Kasumi-1 (cell line): ENCODE measurements around the gene DMBT1.
"Not testable (repeated sequence)": the region's sequence is repeated elsewhere in the genome, so short reads cannot be mapped to it uniquely, and the experiment has no call there.

ENCODE experiments used
- DNase-seq, 2 experiments: peaks; one replicate each; lab custom pipeline; 2025; lab: John Stamatoyannopoulos, UW

Gene DMBT1

DNA sequence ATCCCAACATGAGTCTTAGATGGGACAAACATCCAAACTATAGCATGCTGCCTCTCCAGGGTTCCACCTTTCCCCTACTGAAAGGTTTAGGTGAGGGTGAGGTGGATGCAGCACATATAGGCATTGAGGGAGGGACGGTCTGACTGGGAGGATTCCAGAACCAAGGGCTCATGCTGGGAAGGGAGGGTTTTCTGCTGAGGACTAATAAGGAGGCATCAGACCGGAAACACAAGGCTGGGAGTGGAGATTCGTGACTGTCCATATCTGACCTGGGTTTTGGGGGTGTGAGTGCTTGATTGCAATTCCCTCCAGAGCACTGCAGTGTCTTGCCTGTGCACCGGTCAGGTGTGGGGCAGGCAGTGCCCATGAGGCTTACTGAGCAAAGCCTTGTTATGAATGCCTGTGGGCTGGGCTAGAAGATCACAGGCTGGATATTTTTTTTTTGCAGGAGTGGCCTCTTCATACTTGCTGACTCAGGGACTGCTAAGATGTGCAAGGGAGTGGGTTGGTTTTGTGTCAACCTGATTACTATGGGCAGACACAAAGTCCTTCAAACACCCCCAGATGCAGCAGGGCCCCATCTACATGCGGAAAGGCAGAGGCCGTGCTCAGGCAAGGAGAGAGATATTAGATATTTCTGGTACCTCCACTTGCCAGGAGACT, 26.7 kb downstream of the DMBT1 start:
- no peak for DNase-seq

DNA sequence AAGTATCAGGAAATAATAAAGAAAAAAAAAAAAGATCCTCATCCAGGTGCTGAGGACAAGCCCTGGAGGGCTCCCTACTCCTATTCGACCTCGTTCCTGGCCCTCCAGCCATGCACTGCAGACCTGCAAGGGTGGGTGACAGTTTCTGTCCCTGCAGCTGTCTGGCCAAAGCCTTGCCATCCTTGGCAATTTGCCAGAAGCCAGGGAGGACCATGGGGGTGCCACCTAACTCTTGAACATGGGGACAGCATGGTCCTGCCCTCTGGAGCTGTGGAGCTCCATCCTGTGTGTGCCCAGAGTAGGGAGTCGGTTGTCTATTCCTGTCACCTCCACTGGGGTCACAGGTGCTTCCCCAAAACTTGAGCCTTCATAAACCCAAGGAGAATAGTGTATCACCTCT, 27.8 kb downstream of the DMBT1 start:
- no peak for DNase-seq

DNA sequence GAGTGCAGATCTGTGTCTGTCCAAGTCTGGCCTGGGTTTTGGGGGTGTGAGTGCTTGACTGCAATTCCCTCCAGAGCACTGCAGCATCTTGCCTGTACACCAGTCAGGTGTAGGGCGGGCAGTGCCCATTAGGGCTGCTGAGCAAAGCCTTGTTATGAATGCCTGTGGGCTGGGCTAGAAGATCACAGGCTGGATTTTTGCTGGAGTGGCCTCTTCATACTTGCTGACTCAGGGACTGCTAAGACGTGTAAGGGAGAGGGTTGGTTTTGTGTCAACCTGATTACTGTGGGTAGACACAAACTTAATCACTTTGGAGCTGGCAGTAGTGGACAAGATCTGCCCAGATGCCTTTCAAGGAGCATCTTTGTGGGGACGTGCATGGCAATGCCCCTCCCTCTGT, 29.6 kb downstream of the DMBT1 start:
- DNase-seq, result no peak

DNA sequence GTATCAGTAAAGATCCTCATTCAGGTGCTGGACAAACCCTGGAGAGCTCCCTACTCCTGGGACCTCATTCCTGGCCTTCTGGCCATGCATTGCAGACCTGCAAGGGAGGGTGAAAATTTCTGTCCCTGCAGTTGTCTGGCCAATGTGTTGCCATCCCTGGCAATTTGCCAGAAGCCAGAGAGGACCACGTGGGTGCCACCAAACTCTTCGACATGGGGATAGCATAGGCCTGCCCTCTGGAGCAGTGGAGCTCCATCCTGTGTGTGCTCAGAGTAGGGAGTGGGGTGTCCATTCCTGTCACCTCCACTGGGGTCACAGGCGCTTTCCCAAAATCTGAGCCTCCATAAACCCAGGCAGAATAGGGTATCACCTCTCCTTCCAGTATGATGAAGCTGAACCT, 31.2 kb downstream of the DMBT1 start:
- DNase-seq, result no peak

DNA sequence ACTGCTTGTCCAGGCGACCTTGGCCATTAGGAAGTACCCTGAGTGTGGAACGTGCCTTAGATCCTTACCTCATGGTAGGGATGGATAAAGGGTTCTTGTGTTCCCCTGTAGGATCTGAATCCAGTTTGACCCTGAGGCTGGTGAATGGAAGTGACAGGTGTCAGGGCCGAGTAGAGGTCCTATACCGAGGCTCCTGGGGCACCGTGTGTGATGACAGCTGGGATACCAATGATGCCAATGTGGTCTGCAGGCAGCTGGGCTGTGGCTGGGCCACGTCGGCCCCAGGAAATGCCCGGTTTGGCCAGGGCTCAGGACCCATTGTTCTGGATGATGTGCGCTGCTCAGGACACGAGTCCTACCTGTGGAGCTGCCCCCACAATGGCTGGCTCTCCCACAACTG, 31.6 kb downstream of the DMBT1 start:
- DNase-seq, result no peak

DNA sequence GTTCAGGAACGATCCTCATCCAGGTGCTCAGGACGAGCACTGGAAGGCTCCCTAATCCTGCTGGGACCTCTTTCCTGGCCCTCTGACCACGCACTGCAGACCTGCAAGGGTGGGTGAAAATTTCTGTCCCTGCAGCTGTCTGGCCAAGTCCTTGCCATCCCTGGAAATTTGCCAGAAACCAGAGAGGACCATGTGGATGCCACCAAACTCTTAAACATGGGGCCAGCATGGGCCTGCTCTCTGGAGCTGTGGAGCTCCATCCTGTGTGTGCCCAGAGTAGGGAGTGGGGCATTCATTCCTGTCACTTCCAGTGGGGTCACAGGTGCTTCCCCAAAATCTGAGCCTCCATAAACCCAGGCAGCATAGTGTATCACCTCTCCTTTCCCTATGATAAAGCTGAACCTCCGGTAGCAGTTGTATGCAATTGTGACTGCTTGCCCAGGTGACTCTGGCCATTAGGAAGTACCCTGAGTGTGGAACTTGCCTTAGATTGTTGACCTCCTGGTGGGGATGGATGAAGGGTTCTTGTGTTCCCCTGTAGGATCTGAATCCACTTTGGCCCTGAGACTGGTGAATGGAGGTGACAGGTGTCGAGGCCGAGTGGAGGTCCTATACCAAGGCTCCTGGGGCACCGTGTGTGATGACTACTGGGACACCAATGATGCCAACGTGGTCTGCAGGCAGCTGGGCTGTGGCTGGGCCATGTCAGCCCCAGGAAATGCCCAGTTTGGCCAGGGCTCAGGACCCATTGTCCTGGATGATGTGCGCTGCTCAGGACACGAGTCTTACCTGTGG, 57.1 kb downstream of the DMBT1 start:
- DNase-seq, result no peak

DNA sequence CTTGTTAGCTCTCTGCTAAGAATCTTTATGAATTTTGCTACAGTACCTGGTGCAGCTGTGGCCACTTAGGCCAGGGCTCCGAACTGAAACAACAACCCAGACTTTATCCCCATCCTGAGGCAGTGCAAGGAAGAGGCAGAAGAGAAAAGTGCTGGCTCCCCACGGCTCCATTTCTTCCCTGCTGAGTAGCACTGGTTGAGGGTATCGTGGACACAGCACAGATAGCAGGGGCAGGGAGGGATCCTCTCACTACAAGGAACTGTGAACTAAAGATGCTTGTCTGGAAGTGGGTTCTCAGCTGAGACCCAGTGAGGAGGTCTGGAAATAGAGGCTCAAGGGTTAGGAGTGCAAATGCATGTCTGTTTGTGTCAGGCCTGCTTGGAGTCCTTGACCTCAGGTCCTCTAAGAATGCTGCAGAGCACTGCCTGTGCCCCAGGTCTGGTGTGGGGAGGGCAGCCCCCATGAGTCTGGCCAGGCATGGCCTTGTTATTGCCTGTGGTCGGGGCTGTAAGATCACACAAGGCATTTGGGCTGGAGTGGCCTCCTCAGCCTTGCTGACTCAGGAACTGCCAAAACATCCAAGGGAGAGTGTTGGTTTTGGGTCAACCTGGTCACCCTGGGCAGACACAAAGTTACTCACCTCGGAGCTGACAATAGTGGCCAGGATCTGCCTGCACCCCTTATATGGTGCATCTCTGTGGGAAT, 58.1 kb downstream of the DMBT1 start:
- no peak for DNase-seq

DNA sequence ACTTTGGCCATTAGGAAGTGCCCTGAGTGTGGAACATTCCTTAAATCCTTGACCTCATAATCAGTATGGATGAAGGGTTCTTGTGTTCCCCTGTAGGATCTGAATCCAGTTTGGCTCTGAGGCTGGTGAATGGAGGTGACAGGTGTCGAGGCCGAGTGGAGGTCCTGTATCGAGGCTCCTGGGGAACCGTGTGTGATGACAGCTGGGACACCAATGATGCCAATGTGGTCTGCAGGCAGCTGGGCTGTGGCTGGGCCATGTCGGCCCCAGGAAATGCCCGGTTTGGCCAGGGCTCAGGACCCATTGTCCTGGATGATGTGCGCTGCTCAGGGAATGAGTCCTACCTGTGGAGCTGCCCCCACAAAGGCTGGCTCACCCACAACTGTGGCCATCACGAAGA, 60.4 kb downstream of the DMBT1 start:
- not testable (repeated sequence) for DNase-seq

DNA sequence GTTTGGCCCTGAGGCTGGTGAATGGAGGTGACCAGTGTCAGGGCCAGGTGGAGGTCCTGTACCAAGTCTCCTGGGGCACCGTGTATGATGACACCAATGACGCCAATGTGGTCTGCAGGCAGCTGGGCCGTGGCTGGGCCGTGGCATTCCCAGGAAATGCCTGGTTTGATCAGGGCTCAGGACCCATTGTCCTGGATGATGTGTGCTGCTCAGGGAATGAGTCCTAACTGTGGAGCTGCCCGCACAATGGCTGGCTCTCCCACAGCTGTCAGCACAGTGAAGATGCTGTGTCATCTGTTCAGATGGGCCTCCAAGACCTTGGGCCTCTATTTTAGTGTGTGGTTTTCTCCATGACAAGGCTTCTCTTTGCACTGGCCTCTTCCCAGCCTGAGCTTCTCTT, 64.0 kb downstream of the DMBT1 start:
- DNase-seq, result no peak

DNA sequence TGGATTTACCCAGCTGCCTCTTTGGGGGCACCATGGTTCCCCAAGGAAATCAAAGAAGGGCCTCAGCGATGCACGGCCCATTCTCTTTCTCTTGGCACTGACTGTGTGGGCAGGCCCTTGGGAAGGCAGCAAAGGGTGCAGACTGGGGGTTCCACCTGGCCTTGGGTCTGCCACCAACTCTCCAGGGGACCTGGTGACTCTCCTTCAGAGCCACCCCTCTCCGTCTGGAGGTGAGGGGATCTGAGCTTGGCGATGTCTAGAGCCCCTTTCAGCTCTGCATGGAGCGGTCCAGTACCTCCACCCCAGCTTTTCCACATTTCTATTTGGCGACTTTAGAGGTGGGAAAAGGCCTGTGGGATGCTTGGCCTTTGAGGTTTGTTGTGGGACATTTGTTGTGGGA, 70.0 kb downstream of the DMBT1 start:
- no peak for DNase-seq

DNA sequence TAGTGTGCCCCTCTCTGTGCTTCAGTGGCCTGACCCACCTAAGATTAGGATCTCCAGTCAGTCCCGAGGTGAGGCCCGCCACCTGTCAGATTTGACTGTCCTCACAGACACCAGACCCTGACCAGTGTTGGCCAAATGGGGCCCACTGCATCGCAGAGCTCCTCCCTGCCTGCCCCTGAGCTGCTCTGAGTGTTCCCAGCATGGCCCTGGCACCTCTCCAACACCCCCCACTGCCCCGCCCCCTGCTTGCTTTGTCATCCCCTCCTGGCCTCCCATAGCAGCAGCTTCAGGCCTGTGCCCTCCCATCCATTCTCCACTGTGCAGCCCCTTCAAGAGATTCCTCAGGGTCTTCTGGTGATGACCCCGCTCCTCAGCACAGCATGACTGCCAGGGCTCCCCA, 71.5 kb downstream of the DMBT1 start:
- no peak for DNase-seq

DNA sequence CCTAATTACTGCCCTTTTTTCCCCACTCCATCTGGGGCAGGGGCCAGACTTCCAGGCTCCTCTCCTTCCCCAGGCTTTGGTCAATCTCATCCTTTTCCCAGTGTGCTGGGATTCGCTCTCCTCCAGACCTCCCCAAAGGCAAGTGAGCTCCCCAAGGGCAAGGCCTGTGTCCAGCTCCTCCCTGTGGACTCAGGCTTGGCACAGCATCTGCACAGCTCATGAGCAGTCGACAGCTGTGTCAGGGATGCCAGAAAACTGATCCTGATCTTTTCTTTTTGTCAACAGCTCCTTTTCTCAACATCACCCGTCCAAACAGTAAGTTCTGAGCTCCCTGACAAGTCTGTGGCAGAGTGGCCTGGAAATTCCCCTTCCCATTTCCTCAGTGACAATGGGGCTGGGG, 72.0 kb downstream of the DMBT1 start:
- DNase-seq, result no peak

DNA sequence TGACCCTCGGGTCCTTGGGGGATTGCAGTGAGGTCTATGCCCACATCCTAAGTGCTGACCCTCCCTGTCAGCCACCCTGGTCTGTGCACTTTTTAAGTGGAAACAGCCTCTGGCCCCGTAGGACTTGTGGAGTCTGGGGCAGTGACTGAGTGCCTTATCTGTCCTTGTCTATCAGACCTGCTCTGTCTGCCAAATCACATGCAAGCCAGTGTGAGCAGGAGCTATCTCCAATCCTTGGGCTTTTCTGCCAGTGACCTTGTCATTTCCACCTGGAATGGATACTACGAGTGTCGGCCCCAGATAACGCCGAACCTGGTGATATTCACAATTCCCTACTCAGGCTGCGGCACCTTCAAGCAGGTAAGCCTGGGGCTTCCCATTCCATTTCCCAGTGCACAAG, 76.4 kb downstream of the DMBT1 start:
- no peak for DNase-seq

DNA sequence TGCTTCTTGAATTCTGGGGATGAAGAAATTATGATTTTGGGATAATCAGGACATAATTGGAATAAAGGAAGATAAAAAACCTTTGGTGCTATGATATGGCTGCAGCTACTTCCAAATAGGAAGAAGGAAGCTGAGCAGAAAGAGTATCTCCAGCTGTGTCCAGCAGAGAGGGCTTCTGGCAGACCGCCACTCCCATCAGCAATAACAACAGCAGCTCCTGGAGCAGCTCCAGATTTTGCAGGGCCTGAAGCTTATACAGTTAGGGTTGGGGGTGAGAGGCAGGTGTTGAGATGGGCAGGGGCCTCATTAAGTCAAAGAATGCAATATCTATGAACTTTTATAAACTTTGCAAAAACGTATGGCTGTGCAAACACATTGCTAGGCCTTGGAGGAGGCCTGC, 76.8 kb downstream of the DMBT1 start:
- DNase-seq, result no peak

DNA sequence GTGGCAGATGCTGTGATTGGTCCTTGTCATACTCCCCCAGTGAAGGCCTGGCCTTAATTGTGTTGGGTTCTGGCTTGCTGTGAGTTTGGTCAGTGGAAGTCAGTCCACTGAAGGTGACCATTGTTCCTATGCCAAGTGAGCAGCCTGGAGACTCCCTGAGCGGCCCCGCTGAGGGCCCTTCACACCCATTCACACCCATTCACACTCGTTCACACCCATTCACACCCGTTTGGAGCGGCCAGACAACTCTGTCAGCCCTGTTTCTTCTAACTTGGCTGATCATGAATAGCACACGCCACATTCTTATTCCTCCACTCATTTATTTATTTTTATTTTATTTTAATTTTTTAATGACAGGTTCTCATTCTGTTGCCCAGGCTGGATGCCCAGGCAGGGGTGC, 77.6 kb downstream of the DMBT1 start:
- DNase-seq, result no peak

DNA sequence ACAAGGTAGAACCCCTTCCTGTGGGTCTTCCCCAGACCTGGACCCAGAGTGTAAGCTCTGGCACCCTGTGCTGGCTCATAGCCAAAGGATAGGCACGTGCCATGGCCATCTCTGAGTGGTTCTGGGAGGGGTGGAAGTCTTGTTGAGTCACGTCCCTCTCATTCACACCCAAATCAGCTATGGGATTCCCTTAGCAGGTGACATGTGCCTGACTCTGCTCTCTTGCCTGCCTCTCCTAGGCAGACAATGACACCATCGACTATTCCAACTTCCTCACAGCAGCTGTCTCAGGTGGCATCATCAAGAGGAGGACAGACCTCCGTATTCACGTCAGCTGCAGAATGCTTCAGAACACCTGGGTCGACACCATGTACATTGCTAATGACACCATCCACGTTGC, 79.2 kb downstream of the DMBT1 start:
- DNase-seq, result no peak

DNA sequence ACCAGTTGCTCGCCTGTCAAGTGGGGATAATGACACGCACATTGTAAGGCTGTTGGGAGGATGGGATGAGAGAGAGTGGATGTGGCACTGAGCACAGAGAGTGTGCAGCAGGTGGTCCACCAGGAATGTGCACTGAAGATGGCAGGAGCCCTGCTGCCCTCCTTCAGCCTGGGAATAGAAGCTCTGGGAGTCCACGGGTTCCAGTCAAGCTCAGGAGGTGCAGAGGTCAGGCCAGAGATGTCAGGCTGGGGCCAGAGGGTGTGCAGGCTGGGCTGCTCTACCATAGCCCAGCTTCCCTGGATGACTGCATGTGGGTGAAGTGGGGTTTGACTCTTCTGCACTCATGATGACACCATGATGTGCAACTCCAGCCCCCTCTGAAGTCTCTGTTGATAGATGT, 80.4 kb downstream of the DMBT1 start:
- DNase-seq, result no peak

DNA sequence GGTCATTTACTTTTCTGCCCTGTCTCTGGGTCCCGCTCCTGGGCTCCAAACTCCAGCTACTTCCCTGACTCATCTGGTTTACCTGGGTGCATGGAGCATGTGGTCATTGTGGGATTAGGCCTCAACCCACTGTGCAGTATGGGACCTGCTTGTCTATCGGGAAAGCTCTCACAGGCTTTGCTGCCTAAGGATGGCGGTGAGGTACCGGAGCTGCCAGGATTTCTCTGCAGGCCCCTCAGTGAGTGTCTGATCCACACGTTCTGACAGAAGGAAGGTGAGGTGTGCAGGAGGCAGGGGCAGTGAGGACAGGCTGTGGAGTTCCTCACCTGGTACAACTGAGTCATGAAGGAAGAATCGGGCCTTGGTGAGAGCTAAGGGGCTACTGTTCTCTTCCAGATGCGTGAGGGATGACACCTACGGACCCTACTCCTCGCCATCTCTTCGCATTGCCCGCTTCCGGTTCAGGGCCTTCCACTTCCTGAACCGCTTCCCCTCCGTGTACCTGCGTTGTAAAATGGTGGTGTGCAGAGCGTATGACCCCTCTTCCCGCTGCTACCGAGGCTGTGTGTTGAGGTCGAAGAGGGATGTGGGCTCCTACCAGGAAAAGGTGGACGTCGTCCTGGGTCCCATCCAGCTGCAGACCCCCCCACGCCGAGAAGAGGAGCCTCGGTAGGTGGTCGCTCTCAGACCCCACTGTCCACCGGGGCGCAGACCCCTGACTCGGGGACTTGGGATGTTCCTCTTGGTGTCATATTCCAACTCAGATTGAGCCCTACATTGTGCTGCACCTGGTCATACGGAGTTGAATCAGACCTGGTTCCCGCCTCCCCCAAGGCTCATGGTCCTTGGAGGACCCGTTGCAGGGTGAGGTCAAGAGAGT, 82.4 kb downstream of the DMBT1 start:
- DNase-seq, result no peak

DNA sequence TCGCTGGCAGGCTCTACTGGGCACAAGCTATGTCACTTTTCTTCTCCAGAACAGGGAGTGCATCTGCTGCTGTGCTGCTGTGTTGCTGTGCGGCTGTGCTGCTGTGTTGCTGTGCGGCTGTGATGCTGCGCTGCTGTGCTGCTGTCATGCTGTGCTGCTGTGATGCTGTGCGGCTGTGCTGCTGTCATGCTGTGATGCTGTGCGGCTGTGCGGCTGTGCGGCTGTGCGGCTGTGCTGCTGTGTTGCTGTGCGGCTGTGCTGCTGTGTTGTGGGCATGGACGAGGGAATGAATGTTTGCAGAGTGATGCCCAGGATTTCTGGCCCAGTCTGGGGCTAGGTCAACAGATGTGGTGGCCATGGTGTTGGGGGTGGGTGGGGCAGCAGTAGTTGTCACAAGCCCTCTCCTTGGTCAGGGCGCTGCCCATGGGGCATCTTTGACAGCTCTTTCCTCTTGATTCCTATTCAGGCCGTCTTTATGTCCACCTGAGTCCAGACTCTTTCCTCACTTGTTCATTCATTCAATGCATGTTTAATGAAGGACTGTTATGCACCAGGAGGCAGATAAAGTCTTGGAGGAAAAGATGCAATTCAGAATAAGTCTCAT, 83.5 kb downstream of the DMBT1 start:
- no peak for DNase-seq

DNA sequence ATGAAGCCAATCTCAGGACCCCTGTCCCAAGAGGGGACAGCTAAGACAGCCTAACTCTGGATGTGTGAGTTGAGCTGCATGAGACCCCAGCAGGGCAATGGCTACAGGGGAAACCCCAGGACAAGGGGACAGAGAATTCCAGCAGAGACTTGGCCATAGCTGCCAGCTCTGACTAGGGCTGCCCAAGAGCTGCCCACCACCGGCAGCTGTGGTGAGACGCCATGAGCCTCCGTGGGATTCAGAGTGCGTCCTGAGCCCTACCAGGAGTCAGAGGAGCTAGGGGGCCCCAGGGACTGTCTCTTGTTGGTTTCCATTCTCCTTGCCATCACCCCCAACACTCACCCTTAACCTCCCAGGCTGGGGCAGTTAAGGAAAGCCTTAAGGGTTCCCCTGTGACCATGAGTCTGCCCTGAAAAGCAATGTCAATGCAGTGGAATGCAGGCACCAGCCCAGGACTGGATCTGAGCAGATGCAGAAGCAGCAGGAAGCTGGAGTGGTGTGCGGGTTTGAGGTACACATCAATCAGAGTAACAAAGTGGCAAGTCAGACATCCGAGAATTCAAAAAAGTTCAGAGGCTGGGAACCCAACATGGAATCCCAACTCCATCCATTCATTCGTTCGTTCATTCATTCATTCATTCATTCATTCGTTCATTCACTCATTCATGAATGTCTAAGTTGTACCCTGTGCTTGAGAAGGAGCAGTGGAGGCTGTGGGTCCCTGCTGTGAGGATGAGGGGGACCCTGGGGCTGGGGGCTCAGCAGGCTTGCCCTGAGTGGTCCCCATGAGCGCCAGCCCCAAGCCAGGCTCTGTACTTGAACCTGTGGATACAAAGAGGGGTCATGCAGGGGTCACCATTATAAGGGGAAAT, 86.2 kb downstream of the DMBT1 start:
- no peak for DNase-seq
